HepG2 (cell line): ENCODE data around the gene PNPLA2. TPM values are rescaled to one million over a fixed set of nuclear protein-coding genes. Genes with fewer than 3 reads are reported as not detected.

ENCODE experiments used
- EP300 ChIP-seq, 3 experiments: sonication (generic) in 1 of 3; formaldehyde crosslinking in 1 of 3; IDR thresholded peaks; 2 replicates each; pipeline versions ENCODE4 v1.5.1 to v1.6.1; 2011 to 2020; ENCODE audit warnings: low read depth in 2 of 3, low read length in 2 of 3, borderline replicate concordance in 1 of 3, improper control_type of control experiment in 1 of 3, mild to moderate bottlenecking in 1 of 3, missing genetic modification reagents in 1 of 3, moderate library complexity in 1 of 3
- GLI4 ChIP-seq: sonication (generic); formaldehyde crosslinking; IDR thresholded peaks from 2 replicates; pipeline ENCODE4 v1.5.1; 2020; ENCODE audit warnings: missing genetic modification reagents, mild to moderate bottlenecking, moderate library complexity, borderline replicate concordance
- HHEX ChIP-seq: IDR thresholded peaks from 2 replicates; pipeline ENCODE4 v1.6.1; 2016; ENCODE audit warnings: control low read depth
- HOXA7 ChIP-seq: sonication (generic); formaldehyde crosslinking; IDR thresholded peaks from 2 replicates; pipeline ENCODE4 v1.8.1; 2022; ENCODE audit warnings: mild to moderate bottlenecking, missing genetic modification reagents, moderate library complexity
- ISX ChIP-seq: sonication (generic); formaldehyde crosslinking; conservative IDR thresholded peaks from 2 replicates; pipeline ENCODE4 v1.5.0; 2020; ENCODE audit warnings: missing genetic modification reagents
- JARID2 ChIP-seq: sonication (generic); formaldehyde crosslinking; IDR thresholded peaks from 2 replicates; pipeline ENCODE4 v1.8.1; 2023; ENCODE audit warnings: missing genetic modification reagents, inconsistent platforms; ENCODE audit not compliant: insufficient replicate concordance
- RFXANK ChIP-seq: IDR thresholded peaks from 2 replicates; pipeline ENCODE4 v1.6.1; 2016
- THRA ChIP-seq: sonication (generic); formaldehyde crosslinking; IDR thresholded peaks from 2 replicates; pipeline ENCODE4 v1.4.0; 2020; ENCODE audit warnings: missing genetic modification reagents, borderline replicate concordance
- ZBTB38 ChIP-seq: sonication (generic); formaldehyde crosslinking; IDR thresholded peaks from 2 replicates; pipeline ENCODE4 v1.5.1; 2020; ENCODE audit warnings: mild to moderate bottlenecking, missing genetic modification reagents
- ZNF407 ChIP-seq: sonication (generic); formaldehyde crosslinking; IDR thresholded peaks from one replicate; pipeline ENCODE4 v1.5.1; 2020; ENCODE audit warnings: mild to moderate bottlenecking, missing genetic modification reagents; ENCODE audit errors: not compliant biosample characterization
- ZNF512 ChIP-seq: sonication (generic); formaldehyde crosslinking; IDR thresholded peaks from 2 replicates; pipeline ENCODE4 v1.4.0; 2020; ENCODE audit warnings: mild to moderate bottlenecking, missing genetic modification reagents
- ZNF7 ChIP-seq: IDR thresholded peaks from 2 replicates; pipeline ENCODE4 v1.6.1; 2016; ENCODE audit warnings: missing biosample characterization, missing genetic modification reagents
- ZNF709 ChIP-seq: sonication (generic); formaldehyde crosslinking; IDR thresholded peaks from 2 replicates; pipeline ENCODE4 v1.5.0; 2020; ENCODE audit warnings: mild to moderate bottlenecking, missing genetic modification reagents
- ZNF777 ChIP-seq: sonication (generic); formaldehyde crosslinking; IDR thresholded peaks from 2 replicates; pipeline ENCODE4 v1.4.0; 2020; ENCODE audit warnings: missing genetic modification reagents
- ZUFSP ChIP-seq: sonication (generic); formaldehyde crosslinking; IDR thresholded peaks from 2 replicates; pipeline ENCODE4 v1.9.0; 2021; ENCODE audit warnings: missing genetic modification reagents, mild to moderate bottlenecking, borderline replicate concordance
- polyA plus RNA-seq, 8 experiments: library from polyadenylated mRNA; depleted of rRNA in 3 of 8; stranded (reverse) in 7 of 8; unstranded in 1 of 8; fragments of >200 nt; fragmentation: Illumina TruSeq in 4 of 8; extraction: Trizol in 4 of 8; gene quantifications; 2 replicates each; pipeline versions ENCODE4 v1.2.1 to v1.2.3, GENCODE V29; 2011 to 2016; ENCODE audit warnings: low read depth in 4 of 8, missing spikeins in 1 of 8, mixed read lengths in 1 of 8; ENCODE audit not compliant: insufficient read depth in 1 of 8
- total RNA-seq, 5 experiments: library from RNA; depleted of rRNA; stranded (reverse); fragments of >200 nt; fragmentation: Illumina TruSeq; extraction: Trizol; gene quantifications; 2 replicates each; pipeline ENCODE4 v1.2.3, GENCODE V29; 2016; ENCODE audit warnings: low read depth in 1 of 5

Gene PNPLA2
- total and polyA plus RNA-seq, 2 of the 13 experiments (the other 11 are each of a cell fraction or from before 2014, with no cell fraction given): 10.5 to 43.2 TPM

GRCh38 chr11:838441-839279, 19.9 kb downstream of the PNPLA2 start (continued):
- TF ChIP-seq GLI4 (CRISPR knock-in tag) (no peak), ZNF709 (CRISPR knock-in tag) (no peak), JARID2 (CRISPR knock-in tag) (no peak), EP300 (IDR thresholded peaks at IDR 0.05; ENCODE audit: low read depth in 2 of 2, low read length in 2 of 2) (no peak), EP300 (CRISPR knock-in tag; IDR thresholded peaks at IDR 0.05; ENCODE audit: borderline replicate concordance) (peak; percentile 55; the same call in 1 of the 2 replicates), ZNF7 (CRISPR knock-in tag) (no peak), ZUFSP (CRISPR knock-in tag) (no peak), ISX (CRISPR knock-in tag) (no peak), ZNF407 (no peak), RFXANK (no peak), HOXA7 (CRISPR knock-in tag) (no peak), ZNF512 (no peak), ZNF777 (peak; percentile 60; the same call in 1 of the 2 replicates), HHEX (CRISPR knock-in tag) (no peak), THRA (CRISPR knock-in tag) (no peak), ZBTB38 (CRISPR knock-in tag) (peak; percentile 60)
